ENCODE measurements around the gene TGFBR3. TPM values are rescaled to one million over a fixed set of nuclear protein-coding genes. Genes with fewer than 3 reads are reported as not detected.

TGFBR3 gene
- total RNA-seq, 1 experiment from 2014 or later = 12.2 TPM

- Mint-ChIP-seq H3K4me3 (ENCODE audit: unreplicated experiment) (no peak overlapping the region), H3K36me3 (ENCODE audit: insufficient read depth, unreplicated experiment) (peaks cover 5% of the 10 kb centered on the region), H3K4me1 (ENCODE audit: low read depth, unreplicated experiment) (peaks cover 6% of the 10 kb centered on the region), H3K9me3 (ENCODE audit: unreplicated experiment) (no peaks in the 10 kb centered on the region), H3K27me3 (ENCODE audit: insufficient read depth, unreplicated experiment) (no peaks in the 10 kb centered on the region), H3K27ac (ENCODE audit: unreplicated experiment) (no peak overlapping the region)
- no peaks in the 10 kb centered on the region for H3K27me3 ChIP-seq (replicated peaks; ENCODE audit: control insufficient read depth, insufficient read depth, low read length)
- POLR2A ChIA-PET = no interaction called here
- intact Hi-C loops (cut with micrococcal nuclease; ENCODE audit: unreplicated experiment) = no loop called here
- DNase-seq = no peak
- H3K4me3 ChIP-seq (ENCODE audit: low read depth, low read length) = no peak overlapping the region
- BruUV-seq (replicated peaks) = no TSS peak
- CTCF ChIA-PET = no interaction called here
- H3K4me1 ChIP-seq = no peaks in the 10 kb centered on the region
- TF ChIP-seq CTCF (IDR thresholded peaks at IDR 0.05; ENCODE audit: insufficient read depth in 1 of 2, low read depth in 1 of 2, low read length in 1 of 2, severe bottlenecking in 1 of 2, unreplicated experiment in 1 of 2) = no peak
- H3K9me3 ChIP-seq = no peaks in the 10 kb centered on the region
- no peaks in the 10 kb centered on the region for H3K36me3 ChIP-seq (ENCODE audit: control insufficient read depth, insufficient read depth, low read length)
Measured at GRCh38 chr1:91676030-91676429, 209.9 kb downstream of the TGFBR3 start.

- Histone ChIP-seq H3K9me3 (no peaks in the 10 kb centered on the region), H3K27me3 (replicated peaks; ENCODE audit: control insufficient read depth, insufficient read depth, low read length) (no peaks in the 10 kb centered on the region), H3K4me3 (ENCODE audit: low read depth, low read length) (no peak overlapping the region), H3K4me1 (no peaks in the 10 kb centered on the region), H3K36me3 (ENCODE audit: control insufficient read depth, insufficient read depth, low read length) (no peaks in the 10 kb centered on the region)
- POLR2A ChIA-PET = no interaction called here
- Mint-ChIP-seq H3K4me1 (ENCODE audit: low read depth, unreplicated experiment) (peaks cover 6% of the 10 kb centered on the region), H3K36me3 (ENCODE audit: insufficient read depth, unreplicated experiment) (no peaks in the 10 kb centered on the region), H3K9me3 (ENCODE audit: unreplicated experiment) (no peaks in the 10 kb centered on the region), H3K27ac (ENCODE audit: unreplicated experiment) (no peak overlapping the region), H3K4me3 (ENCODE audit: unreplicated experiment) (no peak overlapping the region), H3K27me3 (ENCODE audit: insufficient read depth, unreplicated experiment) (no peaks in the 10 kb centered on the region)
- TF ChIP-seq CTCF (IDR thresholded peaks at IDR 0.05; ENCODE audit: insufficient read depth in 1 of 2, low read depth in 1 of 2, low read length in 1 of 2, severe bottlenecking in 1 of 2, unreplicated experiment in 1 of 2) = no peak
- intact Hi-C loops (cut with micrococcal nuclease; ENCODE audit: unreplicated experiment) = no loop called here
- CTCF ChIA-PET = no interaction called here
- BruUV-seq (replicated peaks) = no TSS peak
- no peak for DNase-seq
Measured at GRCh38 chr1:91674107-91674506, 211.8 kb downstream of the TGFBR3 start.

GRCh38 chr1:91673613-91674012 is 212.3 kb downstream of the TGFBR3 start:
- CTCF ChIA-PET = no interaction called here
- BruUV-seq (replicated peaks) = no TSS peak
- H3K4me3 ChIP-seq (ENCODE audit: low read depth, low read length) = no peak overlapping the region
- H3K4me1 ChIP-seq = no peaks in the 10 kb centered on the region
- no peaks in the 10 kb centered on the region for H3K9me3 ChIP-seq
- H3K4me3 Mint-ChIP-seq (ENCODE audit: unreplicated experiment) = no peak overlapping the region
- intact Hi-C loops (cut with micrococcal nuclease; ENCODE audit: unreplicated experiment) = no loop called here
- H3K27me3 Mint-ChIP-seq (ENCODE audit: insufficient read depth, unreplicated experiment) = no peaks in the 10 kb centered on the region
- H3K9me3 Mint-ChIP-seq (ENCODE audit: unreplicated experiment) = no peaks in the 10 kb centered on the region
- DNase-seq = no peak
- H3K4me1 Mint-ChIP-seq (ENCODE audit: low read depth, unreplicated experiment) = peaks cover 6% of the 10 kb centered on the region
- no peaks in the 10 kb centered on the region for H3K36me3 Mint-ChIP-seq (ENCODE audit: insufficient read depth, unreplicated experiment)
- no peak overlapping the region for H3K27ac Mint-ChIP-seq (ENCODE audit: unreplicated experiment)
- POLR2A ChIA-PET = no interaction called here
- no peaks in the 10 kb centered on the region for H3K36me3 ChIP-seq (ENCODE audit: control insufficient read depth, insufficient read depth, low read length)
- TF ChIP-seq CTCF (IDR thresholded peaks at IDR 0.05; ENCODE audit: insufficient read depth in 1 of 2, low read depth in 1 of 2, low read length in 1 of 2, severe bottlenecking in 1 of 2, unreplicated experiment in 1 of 2) = no peak
- no peaks in the 10 kb centered on the region for H3K27me3 ChIP-seq (replicated peaks; ENCODE audit: control insufficient read depth, insufficient read depth, low read length)
